Right forelimb (tissue), 1 donor: ENCODE data around the gene FXN.

Source experiments
- DNase-seq: peaks from one replicate; pipeline ENCODE4 v3.0.0-alpha.2; 2018

FXN gene

DNA sequence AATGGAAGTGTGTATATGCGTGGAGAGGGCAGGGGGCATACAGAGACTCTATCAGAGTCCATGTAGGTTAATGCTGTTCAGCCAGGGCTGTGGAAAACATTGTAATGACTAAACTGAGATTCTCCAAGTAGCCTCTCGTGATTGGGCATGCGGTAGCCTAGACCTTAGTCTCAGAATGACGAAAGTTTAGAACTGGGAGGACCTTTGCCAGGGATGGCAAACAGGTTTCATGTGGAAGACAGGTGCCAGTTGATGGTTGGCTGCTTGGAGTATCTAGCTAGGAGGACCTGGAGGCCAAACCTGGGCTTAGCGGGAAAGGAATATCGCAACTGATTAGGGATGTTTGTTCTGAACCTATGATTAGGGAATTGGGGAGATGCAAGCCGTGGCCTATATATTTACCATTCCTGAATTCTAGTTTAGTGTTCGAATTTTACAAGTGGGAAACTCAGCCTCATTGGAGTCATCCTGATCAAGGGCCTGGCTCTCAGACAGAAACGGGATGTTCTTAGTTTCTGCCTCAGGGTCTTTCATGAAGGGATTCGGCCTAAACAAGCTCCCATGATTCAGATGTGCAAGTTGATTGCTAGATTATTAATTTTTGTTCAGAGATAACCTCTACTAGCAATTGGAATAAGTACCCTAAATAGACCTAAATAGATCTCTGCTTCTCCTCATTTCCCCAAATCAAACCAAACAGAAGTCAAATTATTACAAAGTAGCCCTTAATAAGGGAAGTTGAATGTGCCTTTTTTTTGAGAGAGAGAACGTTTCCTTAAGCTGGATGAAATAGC lies 111.7 kb downstream of the FXN start:
- no peak for DNase-seq

DNA sequence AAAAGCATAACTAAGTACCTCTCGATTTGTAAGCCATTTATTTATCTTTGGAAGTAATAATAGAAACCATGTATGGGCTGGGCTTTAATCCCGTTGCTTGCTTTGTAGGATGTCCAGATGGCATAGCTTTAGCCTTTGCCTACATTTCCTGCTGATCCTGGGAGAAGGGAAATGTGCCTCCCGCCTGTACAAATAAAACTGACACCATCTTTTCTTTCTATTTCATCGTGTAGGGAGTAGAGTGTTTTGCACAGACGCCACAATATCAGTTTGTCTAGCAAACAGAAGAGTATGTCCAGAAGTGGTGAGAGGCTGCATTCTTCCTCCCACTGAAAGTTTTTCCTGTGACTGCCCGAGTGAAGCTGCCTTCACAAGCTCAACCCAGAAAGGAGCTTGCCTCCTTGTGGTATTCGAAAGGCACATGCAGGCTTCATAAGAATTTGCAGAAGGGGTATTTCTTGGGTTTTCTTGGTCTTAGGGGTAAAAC lies 113.8 kb downstream of the FXN start:
- DNase-seq: no peak
